KMS-11 (cell line): ENCODE results near the gene HRNR.

Experiments
- H2AFZ ChIP-seq: fragments of 200-600 bp; sonication (generic); 2 replicates; pipeline ENCODE4 v1.6.1; 2016; ENCODE audit warnings: antibody characterized with exemption, mixed run types, low read depth
- H3K27ac ChIP-seq: fragments of 200-600 bp; sonication (generic); 2 replicates; pipeline ENCODE4 v1.6.1; 2016; ENCODE audit warnings: mild to moderate bottlenecking, mixed run types
- H3K27me3 ChIP-seq: fragments of 200-600 bp; sonication (generic); 2 replicates; pipeline ENCODE4 v1.6.1; 2017; ENCODE audit warnings: mild to moderate bottlenecking, low read depth, mixed run types, moderate library complexity; ENCODE audit not compliant: insufficient read depth
- H3K36me3 ChIP-seq: fragments of 200-600 bp; sonication (generic); 2 replicates; pipeline ENCODE4 v1.6.1; 2017; ENCODE audit warnings: mild to moderate bottlenecking, mixed run types; ENCODE audit not compliant: insufficient read depth
- H3K4me1 ChIP-seq: fragments of 200-600 bp; sonication (generic); 2 replicates; pipeline ENCODE4 v1.6.1; 2016; ENCODE audit warnings: mild to moderate bottlenecking, low read depth, mixed run types; ENCODE audit not compliant: poor library complexity, severe bottlenecking
- H3K4me2 ChIP-seq: fragments of 200-600 bp; sonication (generic); 2 replicates; pipeline ENCODE4 v1.7.0; 2016; ENCODE audit warnings: mild to moderate bottlenecking, mixed run types
- H3K4me3 ChIP-seq: fragments of 200-600 bp; sonication (generic); IDR thresholded peaks from 2 replicates; pipeline ENCODE4 v1.6.1; 2017; ENCODE audit warnings: low read depth, low read length, mixed read lengths; ENCODE audit not compliant: insufficient read depth
- H3K79me2 ChIP-seq: fragments of 200-600 bp; sonication (generic); 2 replicates; pipeline ENCODE4 v1.6.1; 2016; ENCODE audit warnings: low read depth, mixed run types; ENCODE audit not compliant: insufficient read depth
- H3K9ac ChIP-seq: fragments of 200-600 bp; sonication (generic); 2 replicates; pipeline ENCODE4 v1.6.1; 2016; ENCODE audit warnings: mild to moderate bottlenecking, mixed run types
- H4K20me1 ChIP-seq: fragments of 200-600 bp; sonication (generic); 2 replicates; pipeline ENCODE4 v1.6.1; 2016; ENCODE audit warnings: mild to moderate bottlenecking, mixed run types; ENCODE audit not compliant: insufficient read depth
- TF ChIP-seq, protein P1 (sequence below): fragments of 200-600 bp; sonication (generic); conservative IDR thresholded peaks from 2 replicates; pipeline ENCODE4 v1.6.1; 2017; ENCODE audit warnings: low read depth, mild to moderate bottlenecking, antibody characterized with exemption, low read length, moderate library complexity, mixed read lengths

HRNR gene

DNA sequence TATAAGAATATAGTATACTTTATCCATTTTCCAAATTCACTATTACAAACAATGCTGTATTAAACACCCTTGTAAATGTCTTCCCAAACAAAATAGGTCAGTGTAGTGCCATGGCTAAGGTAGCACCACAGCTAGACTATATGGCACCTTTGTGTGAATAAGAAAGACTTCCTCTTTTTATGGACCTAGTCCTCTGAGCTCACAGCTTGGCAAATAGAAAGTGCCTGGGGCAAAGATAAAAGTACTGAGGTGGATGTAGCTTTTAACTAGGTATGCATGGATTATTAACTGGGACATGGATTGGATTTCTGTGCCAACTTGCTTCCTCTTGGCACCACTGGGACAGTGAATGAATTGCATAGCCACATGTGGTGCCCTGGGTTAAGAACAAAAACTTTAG is 25.0 kb downstream of the HRNR start:
- H3K4me2 ChIP-seq: no peak overlapping the region
- H3K4me1 ChIP-seq: no peaks in the 10 kb centered on the region
- no peaks in the 10 kb centered on the region for H3K79me2 ChIP-seq
- H3K27ac ChIP-seq: no peak overlapping the region
- H4K20me1 ChIP-seq: no peaks in the 10 kb centered on the region
- TF ChIP-seq, protein P1, sequence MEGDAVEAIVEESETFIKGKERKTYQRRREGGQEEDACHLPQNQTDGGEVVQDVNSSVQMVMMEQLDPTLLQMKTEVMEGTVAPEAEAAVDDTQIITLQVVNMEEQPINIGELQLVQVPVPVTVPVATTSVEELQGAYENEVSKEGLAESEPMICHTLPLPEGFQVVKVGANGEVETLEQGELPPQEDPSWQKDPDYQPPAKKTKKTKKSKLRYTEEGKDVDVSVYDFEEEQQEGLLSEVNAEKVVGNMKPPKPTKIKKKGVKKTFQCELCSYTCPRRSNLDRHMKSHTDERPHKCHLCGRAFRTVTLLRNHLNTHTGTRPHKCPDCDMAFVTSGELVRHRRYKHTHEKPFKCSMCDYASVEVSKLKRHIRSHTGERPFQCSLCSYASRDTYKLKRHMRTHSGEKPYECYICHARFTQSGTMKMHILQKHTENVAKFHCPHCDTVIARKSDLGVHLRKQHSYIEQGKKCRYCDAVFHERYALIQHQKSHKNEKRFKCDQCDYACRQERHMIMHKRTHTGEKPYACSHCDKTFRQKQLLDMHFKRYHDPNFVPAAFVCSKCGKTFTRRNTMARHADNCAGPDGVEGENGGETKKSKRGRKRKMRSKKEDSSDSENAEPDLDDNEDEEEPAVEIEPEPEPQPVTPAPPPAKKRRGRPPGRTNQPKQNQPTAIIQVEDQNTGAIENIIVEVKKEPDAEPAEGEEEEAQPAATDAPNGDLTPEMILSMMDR: no peak
- no peaks in the 10 kb centered on the region for H3K27me3 ChIP-seq
- H3K4me3 ChIP-seq: no peak overlapping the region
- H2AFZ ChIP-seq: no peak overlapping the region
- no peaks in the 10 kb centered on the region for H3K36me3 ChIP-seq
- H3K9ac ChIP-seq: no peak overlapping the region

GRCh38 chr1:152197361-152197941 is 26.5 kb downstream of the HRNR start:
- H3K9ac ChIP-seq: no peak overlapping the region
- H3K4me3 ChIP-seq: no peak overlapping the region
- H4K20me1 ChIP-seq: no peaks in the 10 kb centered on the region
- H3K79me2 ChIP-seq: no peaks in the 10 kb centered on the region
- H3K4me2 ChIP-seq: no peak overlapping the region
- no peak overlapping the region for H3K27ac ChIP-seq
- TF ChIP-seq, protein P1: no peak
- no peaks in the 10 kb centered on the region for H3K27me3 ChIP-seq
- H2AFZ ChIP-seq: no peak overlapping the region
- no peaks in the 10 kb centered on the region for H3K36me3 ChIP-seq
- H3K4me1 ChIP-seq: no peaks in the 10 kb centered on the region

DNA sequence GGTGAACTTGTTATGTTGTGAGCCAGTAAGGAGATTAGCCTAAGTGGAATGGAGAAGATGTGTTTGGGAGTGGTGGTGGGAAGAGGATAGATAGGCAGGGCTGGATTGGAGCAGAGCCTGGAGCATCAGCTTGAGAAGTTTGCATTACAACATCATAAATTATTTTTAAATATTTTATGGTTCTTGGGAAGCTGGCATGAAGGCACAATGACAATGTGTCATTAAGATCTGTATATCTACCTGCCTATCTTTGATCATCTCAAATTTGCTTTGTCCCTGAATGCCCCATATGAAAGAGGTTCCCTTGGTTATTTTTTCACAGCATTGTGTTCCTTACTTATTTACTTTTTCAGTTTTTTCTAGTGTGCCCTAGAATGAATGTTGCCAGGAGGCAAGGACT is 32.3 kb downstream of the HRNR start:
- Histone ChIP-seq H3K27me3 (no peaks in the 10 kb centered on the region; the same call in 1 of the 2 replicates), H2AFZ (no peak overlapping the region), H3K4me3 (no peak overlapping the region), H3K4me2 (no peak overlapping the region), H4K20me1 (no peaks in the 10 kb centered on the region), H3K4me1 (peaks cover 4% of the 10 kb centered on the region), H3K36me3 (no peaks in the 10 kb centered on the region), H3K79me2 (no peaks in the 10 kb centered on the region), H3K27ac (no peak overlapping the region), H3K9ac (no peak overlapping the region)
- TF ChIP-seq, protein P1: no peak

DNA sequence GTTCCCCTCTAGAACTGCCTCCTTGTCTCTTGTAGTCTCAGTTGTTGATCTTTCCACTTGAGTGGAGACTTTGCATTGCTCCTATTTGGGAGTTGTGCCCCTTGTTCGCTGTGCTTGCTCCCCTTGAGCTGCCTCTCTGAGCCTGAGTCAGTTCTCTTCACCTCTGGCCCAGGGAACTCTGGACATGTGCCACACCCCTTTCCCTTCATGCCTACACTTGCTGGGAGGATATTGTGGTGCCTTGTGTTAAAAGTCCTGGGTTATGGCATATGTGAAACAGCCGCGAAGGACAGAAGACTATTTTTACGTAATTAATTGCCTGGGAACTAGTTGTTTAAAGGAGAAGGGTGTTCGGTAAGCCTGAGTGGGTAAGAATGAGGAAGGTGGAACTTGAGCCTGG is 32.7 kb downstream of the HRNR start:
- Histone ChIP-seq H3K36me3 (no peaks in the 10 kb centered on the region), H3K79me2 (no peaks in the 10 kb centered on the region), H4K20me1 (no peaks in the 10 kb centered on the region), H3K4me1 (peaks cover 4% of the 10 kb centered on the region), H3K27me3 (no peaks in the 10 kb centered on the region; the same call in 1 of the 2 replicates), H3K4me3 (no peak overlapping the region), H2AFZ (no peak overlapping the region), H3K27ac (no peak overlapping the region), H3K9ac (no peak overlapping the region), H3K4me2 (no peak overlapping the region)
- TF ChIP-seq, protein P1: 0 out of 2 replicates have a peak, but pooled peaks have one; percentile 18
